HEK293 (cell line): Measurements from ENCODE around the gene NDUFA8.

Source experiments
- CTCF ChIP-seq: fragments of 450-650 bp; formaldehyde crosslinking; IDR thresholded peaks from 2 replicates; pipeline ENCODE4 v1.5.1; 2016; ENCODE audit warnings: missing biosample characterization, missing genetic modification characterization
- REPIN1 ChIP-seq: fragments of 450-650 bp; formaldehyde crosslinking; IDR thresholded peaks from 2 replicates; pipeline ENCODE4 v1.5.1; 2017; ENCODE audit warnings: missing biosample characterization, missing genetic modification characterization, low read depth
- ZNF274 ChIP-seq, 2 experiments: fragments of 200-500 bp in 1 of 2; fragments of 450-650 bp in 1 of 2; sonication (Bioruptor generic) in 1 of 2; formaldehyde crosslinking in 1 of 2; IDR thresholded peaks; 2 replicates each; pipeline versions ENCODE4 v1.5.1 to v1.6.1; 2014 to 2016; ENCODE audit warnings: borderline replicate concordance in 1 of 2, inconsistent platforms in 1 of 2, low read length in 1 of 2, missing biosample characterization in 1 of 2, missing genetic modification characterization in 1 of 2
- ZXDB ChIP-seq: fragments of 450-650 bp; formaldehyde crosslinking; IDR thresholded peaks from 2 replicates; pipeline ENCODE4 v1.5.1; 2016; ENCODE audit warnings: missing biosample characterization, missing genetic modification characterization
- TF ChIP-seq, protein P1 (sequence below): fragments of 450-650 bp; IDR thresholded peaks from 2 replicates; pipeline ENCODE4 v1.5.1; 2018; ENCODE audit warnings: missing biosample characterization, mild to moderate bottlenecking, missing genetic modification characterization

DNA sequence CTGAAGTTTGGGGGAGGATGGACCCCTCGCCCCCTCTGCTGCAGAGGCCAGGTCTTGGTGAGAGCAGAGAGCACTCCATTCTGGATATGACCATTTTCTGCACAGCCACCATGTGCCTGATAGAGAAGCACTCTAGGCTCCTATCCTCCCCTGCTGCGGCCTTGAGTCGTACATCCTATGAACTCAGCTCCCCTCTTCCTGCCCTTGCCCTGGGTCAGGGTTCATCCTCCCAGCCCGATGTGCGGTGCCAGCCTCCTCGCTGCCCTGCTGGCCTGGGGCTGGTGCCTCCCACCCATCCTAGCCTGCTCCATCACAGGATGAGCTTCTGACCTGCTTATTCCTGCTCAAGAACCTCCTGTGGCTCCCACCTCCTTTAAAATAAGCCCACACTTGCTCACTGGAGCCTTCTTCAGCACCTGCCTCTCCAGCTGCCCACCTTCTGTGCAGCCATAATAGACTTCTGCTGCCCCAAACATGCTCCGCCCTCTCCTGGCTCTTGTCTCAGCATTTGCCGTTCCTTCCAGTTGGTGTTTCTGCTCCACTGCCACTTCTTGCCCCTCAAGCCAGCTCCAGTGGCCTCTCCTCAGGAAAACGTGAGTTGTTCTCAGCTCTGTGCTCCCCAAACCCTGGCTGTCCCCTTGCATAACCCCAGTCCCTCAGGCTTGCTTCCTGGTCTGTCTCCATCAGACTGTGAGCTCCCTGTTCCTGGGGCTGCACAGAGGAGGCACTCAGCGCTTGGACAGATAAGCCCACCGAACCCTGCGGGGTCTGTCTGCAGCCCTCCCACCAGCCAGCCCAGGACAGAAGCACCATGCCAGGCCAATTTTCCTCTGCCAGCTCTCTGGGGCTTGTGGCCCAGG is 44.2 kb downstream of the NDUFA8 start:
- TF ChIP-seq REPIN1 (tag by site-specific recombination) (no peak), CTCF (tag by site-specific recombination) (no peak), ZXDB (tag by site-specific recombination) (no peak), ZNF274 (IDR thresholded peaks at IDR 0.05; ENCODE audit: low read length) (no peak), ZNF274 (tag by site-specific recombination; IDR thresholded peaks at IDR 0.05; ENCODE audit: borderline replicate concordance) (no peak)
- TF ChIP-seq, protein P1, sequence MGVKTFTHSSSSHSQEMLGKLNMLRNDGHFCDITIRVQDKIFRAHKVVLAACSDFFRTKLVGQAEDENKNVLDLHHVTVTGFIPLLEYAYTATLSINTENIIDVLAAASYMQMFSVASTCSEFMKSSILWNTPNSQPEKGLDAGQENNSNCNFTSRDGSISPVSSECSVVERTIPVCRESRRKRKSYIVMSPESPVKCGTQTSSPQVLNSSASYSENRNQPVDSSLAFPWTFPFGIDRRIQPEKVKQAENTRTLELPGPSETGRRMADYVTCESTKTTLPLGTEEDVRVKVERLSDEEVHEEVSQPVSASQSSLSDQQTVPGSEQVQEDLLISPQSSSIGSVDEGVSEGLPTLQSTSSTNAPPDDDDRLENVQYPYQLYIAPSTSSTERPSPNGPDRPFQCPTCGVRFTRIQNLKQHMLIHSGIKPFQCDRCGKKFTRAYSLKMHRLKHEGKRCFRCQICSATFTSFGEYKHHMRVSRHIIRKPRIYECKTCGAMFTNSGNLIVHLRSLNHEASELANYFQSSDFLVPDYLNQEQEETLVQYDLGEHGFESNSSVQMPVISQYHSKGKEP (tag by site-specific recombination), result no peak
